ENCODE results near the gene SETD1B. TPM values are rescaled to one million over a fixed set of nuclear protein-coding genes. Genes with fewer than 3 reads are reported as not detected.
A peak's percentile ranks its signal among the peaks of the same experiment; 100 is the strongest.

SETD1B gene
- polyA plus RNA-seq, 1 experiment: 1.1 TPM

GRCh38 chr12:121811434-121812319 is 7.9 kb downstream of the SETD1B start:
- Histone ChIP-seq H3K27me3 (ENCODE audit: control insufficient read depth, insufficient read depth, low read length) (no peaks in the 10 kb centered on the region), H3K27ac (ENCODE audit: low read depth, low read length) (peak overlapping the region; percentile 61), H3K9me3 (ENCODE audit: control insufficient read depth, insufficient read depth, low read length) (no peaks in the 10 kb centered on the region; the same call in 1 of the 2 replicates), H3K4me3 (ENCODE audit: low read depth, low read length) (peak overlapping the region; percentile 77)
- DNase-seq (ENCODE audit: low read depth, low spot score): no peak
- ChIA-PET POLR2A (interaction anchor here (0.7 to 2.6 kb wide), 5 partner anchors 11 to 77 kb away, joined by 3 to 58 read pairs (median 10); partner anchors contain the start of genes PSMD9 and RHOF), CTCF (interaction anchor here (0.6 to 4.0 kb wide), 24 partner anchors 9 to 176 kb away, joined by 3 to 143 read pairs (median 4); partner anchors contain the start of genes PSMD9 and RHOF)
- TF ChIP-seq CTCF (IDR thresholded peaks at IDR 0.05; ENCODE audit: low read depth, low read length): peak; percentile 77

- CTCF ChIA-PET: interaction anchor here (0.6 to 4.0 kb wide), 21 partner anchors 8 to 119 kb away, joined by 3 to 143 read pairs (median 5); partner anchors contain the start of genes PSMD9 and RHOF
- Histone ChIP-seq H3K9me3 (ENCODE audit: control insufficient read depth, insufficient read depth, low read length) (no peaks in the 10 kb centered on the region; the same call in 1 of the 2 replicates), H3K4me3 (ENCODE audit: low read depth, low read length) (peak overlapping the region; percentile 77), H3K27me3 (ENCODE audit: control insufficient read depth, insufficient read depth, low read length) (no peaks in the 10 kb centered on the region), H3K27ac (ENCODE audit: low read depth, low read length) (no peak overlapping the region)
- DNase-seq (ENCODE audit: low read depth, low spot score): no peak
- POLR2A ChIA-PET: interaction anchor here (0.7 to 2.6 kb wide), 5 partner anchors 12 to 76 kb away, joined by 3 to 58 read pairs (median 10); partner anchors contain the start of genes PSMD9 and RHOF
- TF ChIP-seq CTCF (IDR thresholded peaks at IDR 0.05; ENCODE audit: low read depth, low read length): no peak
Observed at GRCh38 chr12:121812320-121812871, 8.6 kb downstream of the SETD1B start.

GRCh38 chr12:121812921-121813896 is 9.4 kb downstream of the SETD1B start:
- H3K27me3 ChIP-seq (ENCODE audit: control insufficient read depth, insufficient read depth, low read length): no peaks in the 10 kb centered on the region
- peak overlapping the region; percentile 77 for H3K4me3 ChIP-seq (ENCODE audit: low read depth, low read length)
- DNase-seq (ENCODE audit: low read depth, low spot score): no peak
- H3K27ac ChIP-seq (ENCODE audit: low read depth, low read length): no peak overlapping the region
- ChIA-PET POLR2A (no interaction called here), CTCF (interaction anchor here (0.8 to 4.0 kb wide), 7 partner anchors 12 to 58 kb away, joined by 3 to 143 read pairs (median 7); partner anchors contain the start of gene RHOF)
- no peak for TF ChIP-seq CTCF (IDR thresholded peaks at IDR 0.05; ENCODE audit: low read depth, low read length)
- H3K9me3 ChIP-seq (ENCODE audit: control insufficient read depth, insufficient read depth, low read length): no peaks in the 10 kb centered on the region; the same call in 1 of the 2 replicates

- Histone ChIP-seq H3K27me3 (ENCODE audit: control insufficient read depth, insufficient read depth, low read length) (no peaks in the 10 kb centered on the region), H3K27ac (ENCODE audit: low read depth, low read length) (no peak overlapping the region), H3K4me3 (ENCODE audit: low read depth, low read length) (no peak overlapping the region), H3K9me3 (ENCODE audit: control insufficient read depth, insufficient read depth, low read length) (no peaks in the 10 kb centered on the region; the same call in 1 of the 2 replicates)
- no peak for TF ChIP-seq CTCF (IDR thresholded peaks at IDR 0.05; ENCODE audit: low read depth, low read length)
- CTCF ChIA-PET: interaction anchor here (4.0 kb wide), 1 partner anchor 17 kb away, joined by 143 read pairs; the partner anchor contains the start of gene RHOF
- DNase-seq (ENCODE audit: low read depth, low spot score): no peak
- POLR2A ChIA-PET: no interaction called here
Observed at GRCh38 chr12:121813951-121814350, 10.1 kb downstream of the SETD1B start.
